ENCODE data around the gene MED22. TPM values are rescaled to one million over a fixed set of nuclear protein-coding genes. Genes with fewer than 3 reads are reported as not detected.

MED22 gene
- total and polyA plus RNA-seq, 2 experiments from 2014 or later, result 74.9 to 125 TPM

GRCh38 chr9:133356391-133357091, 8.6 kb upstream of the MED22 start, which contains the start of the genes SURF1 and SURF2:
Gene SURF1, minus strand, starts transcription at chr9:133356487. Its CDS starts 34 bp downstream, at chr9:133356453.
Gene SURF2, plus strand, starts transcription at chr9:133356550. Its CDS starts 43 bp downstream, at chr9:133356593.
- Histone ChIP-seq H3K27me3 (no peaks in the 10 kb centered on the region), H3K9me3 (ENCODE audit: low read depth) (no peaks in the 10 kb centered on the region), H3K4me3 (peak within 1 kb of the TSS; percentile 78), H3K27ac (peak within 1 kb of the TSS; percentile 59), H3K4me1 (ENCODE audit: low read depth) (peaks cover 12% of the 10 kb centered on the region), H3K36me3 (peaks cover 28% of the 10 kb centered on the region)
- TF ChIP-seq CTCF (IDR thresholded peaks at IDR 0.05; ENCODE audit: low read depth, low read length), result no peak
- DNase-seq (ENCODE audit: low read depth in 1 of 2, low spot score in 1 of 2), result peak; percentile 81 to 94

- peaks cover 12% of the 10 kb centered on the region for H3K4me1 ChIP-seq (ENCODE audit: low read depth)
- no peaks in the 10 kb centered on the region for H3K9me3 ChIP-seq (ENCODE audit: low read depth)
- no peak for TF ChIP-seq CTCF (IDR thresholded peaks at IDR 0.05; ENCODE audit: low read depth, low read length)
- no peaks in the 10 kb centered on the region for H3K27me3 ChIP-seq
- H3K4me3 ChIP-seq, result peak overlapping the region; percentile 78
- H3K36me3 ChIP-seq, result peaks cover 28% of the 10 kb centered on the region
- peak overlapping the region; percentile 59 for H3K27ac ChIP-seq
- DNase-seq (ENCODE audit: low read depth in 1 of 2, low spot score in 1 of 2), result no peak
Measured at GRCh38 chr9:133355881-133356357, 8.0 kb upstream of the MED22 start.

- no peaks in the 10 kb centered on the region for H3K27me3 ChIP-seq
- no peak overlapping the region for H3K27ac ChIP-seq
- TF ChIP-seq CTCF (IDR thresholded peaks at IDR 0.05; ENCODE audit: low read depth, low read length), result no peak
- H3K36me3 ChIP-seq, result peaks cover 37% of the 10 kb centered on the region
- H3K4me3 ChIP-seq, result no peak overlapping the region
- H3K9me3 ChIP-seq (ENCODE audit: low read depth), result no peaks in the 10 kb centered on the region
- no peak for DNase-seq (ENCODE audit: low read depth in 1 of 2, low spot score in 1 of 2)
- peaks cover 12% of the 10 kb centered on the region for H3K4me1 ChIP-seq (ENCODE audit: low read depth)
Measured at GRCh38 chr9:133354766-133355165, 6.8 kb upstream of the MED22 start.

GRCh38 chr9:133353548-133353947, 5.6 kb upstream of the MED22 start:
- peaks cover 12% of the 10 kb centered on the region for H3K4me1 ChIP-seq (ENCODE audit: low read depth)
- TF ChIP-seq CTCF (IDR thresholded peaks at IDR 0.05; ENCODE audit: low read depth, low read length), result no peak
- H3K9me3 ChIP-seq (ENCODE audit: low read depth), result no peaks in the 10 kb centered on the region
- peaks cover 44% of the 10 kb centered on the region for H3K36me3 ChIP-seq
- no peaks in the 10 kb centered on the region for H3K27me3 ChIP-seq
- H3K4me3 ChIP-seq, result no peak overlapping the region
- no peak for DNase-seq (ENCODE audit: low read depth in 1 of 2, low spot score in 1 of 2)
- no peak overlapping the region for H3K27ac ChIP-seq

GRCh38 chr9:133352635-133353340, 4.9 kb upstream of the MED22 start:
- no peak for TF ChIP-seq CTCF (IDR thresholded peaks at IDR 0.05; ENCODE audit: low read depth, low read length)
- Histone ChIP-seq H3K27ac (peak overlapping the region; percentile 42), H3K36me3 (peaks cover 44% of the 10 kb centered on the region), H3K9me3 (ENCODE audit: low read depth) (no peaks in the 10 kb centered on the region), H3K4me1 (ENCODE audit: low read depth) (peaks cover 12% of the 10 kb centered on the region), H3K27me3 (no peaks in the 10 kb centered on the region), H3K4me3 (no peak overlapping the region)
- DNase-seq (ENCODE audit: low read depth in 1 of 2, low spot score in 1 of 2), result no peak

All from cardiac muscle cell (in vitro differentiated cells and primary cell).